Left ventricle myocardium inferior (tissue), 1 donor: Measurements from ENCODE around the gene PHYKPL. TPM values are rescaled to one million over a fixed set of nuclear protein-coding genes. Genes with fewer than 3 reads are reported as not detected.

Experiments used
- DNase-seq: peaks from one replicate; pipeline ENCODE4 v3.0.0-alpha.2; 2020
- H3K27ac ChIP-seq: fragments of 200-600 bp; replicated peaks from 2 replicates; pipeline ENCODE4 v1.8.0; 2021
- H3K27me3 ChIP-seq: fragments of 200-600 bp; 2 replicates; pipeline ENCODE4 v1.8.0; 2021; ENCODE audit warnings: low read depth
- H3K36me3 ChIP-seq: fragments of 200-600 bp; 2 replicates; pipeline ENCODE4 v1.8.0; 2021
- H3K4me1 ChIP-seq: fragments of 200-600 bp; 2 replicates; pipeline ENCODE4 v1.8.0; 2021
- H3K4me3 ChIP-seq: fragments of 200-600 bp; 2 replicates; pipeline ENCODE4 v1.8.0; 2021; ENCODE audit warnings: mild to moderate bottlenecking, moderate library complexity
- H3K9me3 ChIP-seq: fragments of 200-600 bp; replicated peaks from 2 replicates; pipeline ENCODE4 v1.8.0; 2021
- CTCF ChIP-seq: fragments of 200-600 bp; IDR thresholded peaks from 2 replicates; pipeline ENCODE4 v1.8.0; 2021; ENCODE audit warnings: antibody characterized with exemption, mild to moderate bottlenecking, borderline replicate concordance
- intact Hi-C: fragments of 100-400 bp; cut with micrococcal nuclease; formaldehyde crosslinking; loops from one replicate; pipeline ENCODE4 v1.11.0; 2022
- total RNA-seq: library from RNA; stranded (reverse); fragmentation: NEBNext Ultra II Directional; extraction: Animal tissue kit (Norgen Biotek cat#: 25700); gene quantifications from one replicate; pipeline ENCODE4 v1.2.1, GENCODE V29; 2021
- donor health status: DM: no; HTN: yes; CAD: no; lungs with severe emphysema.

Gene PHYKPL
- total RNA-seq, 1 donor from 2014 or later, result 34.0 TPM

- H3K36me3 ChIP-seq, result peaks cover 78% of the 10 kb centered on the region
- peaks cover 4% of the 10 kb centered on the region for H3K9me3 ChIP-seq
- no peak for TF ChIP-seq CTCF
- H3K27me3 ChIP-seq, result no peaks in the 10 kb centered on the region
- no peak overlapping the region for H3K27ac ChIP-seq
- no peak for DNase-seq
- intact Hi-C loops, result no loop called here
- peaks cover 8% of the 10 kb centered on the region for H3K4me1 ChIP-seq
- no peak overlapping the region for H3K4me3 ChIP-seq
Measured at GRCh38 chr5:178223828-178224335, 8.7 kb downstream of the PHYKPL start.

- H3K4me1 ChIP-seq, result peaks cover 8% of the 10 kb centered on the region
- H3K27ac ChIP-seq, result no peak overlapping the region
- peaks cover 4% of the 10 kb centered on the region for H3K9me3 ChIP-seq
- intact Hi-C loops, result no loop called here
- TF ChIP-seq CTCF, result no peak
- DNase-seq, result peak; percentile 6
- H3K27me3 ChIP-seq, result no peaks in the 10 kb centered on the region
- H3K36me3 ChIP-seq, result peaks cover 76% of the 10 kb centered on the region
- no peak overlapping the region for H3K4me3 ChIP-seq
Measured at GRCh38 chr5:178223196-178223773, 9.3 kb downstream of the PHYKPL start.

- no peak for TF ChIP-seq CTCF
- intact Hi-C loops, result no loop called here
- H3K4me3 ChIP-seq, result no peak overlapping the region
- peak; percentile 9 for DNase-seq
- no peak overlapping the region for H3K27ac ChIP-seq
- H3K36me3 ChIP-seq, result peaks cover 72% of the 10 kb centered on the region
- H3K9me3 ChIP-seq, result peaks cover 3% of the 10 kb centered on the region
- no peaks in the 10 kb centered on the region for H3K27me3 ChIP-seq
- peaks cover 8% of the 10 kb centered on the region for H3K4me1 ChIP-seq
Measured at GRCh38 chr5:178222292-178222691, 10.3 kb downstream of the PHYKPL start.

- TF ChIP-seq CTCF, result no peak
- no peaks in the 10 kb centered on the region for H3K27me3 ChIP-seq
- intact Hi-C loops, result no loop called here
- H3K36me3 ChIP-seq, result peaks cover 72% of the 10 kb centered on the region
- peaks cover 8% of the 10 kb centered on the region for H3K4me1 ChIP-seq
- no peak overlapping the region for H3K27ac ChIP-seq
- DNase-seq, result peak; percentile 7
- H3K9me3 ChIP-seq, result no peaks in the 10 kb centered on the region
- no peak overlapping the region for H3K4me3 ChIP-seq
Measured at GRCh38 chr5:178221853-178222252, 10.7 kb downstream of the PHYKPL start.

- Histone ChIP-seq H3K4me1 (peaks cover 8% of the 10 kb centered on the region), H3K27ac (no peak overlapping the region), H3K4me3 (no peak overlapping the region), H3K9me3 (no peaks in the 10 kb centered on the region), H3K27me3 (no peaks in the 10 kb centered on the region), H3K36me3 (peaks cover 74% of the 10 kb centered on the region)
- intact Hi-C loops, result no loop called here
- no peak for DNase-seq
- TF ChIP-seq CTCF, result no peak
Measured at GRCh38 chr5:178221282-178221681, 11.3 kb downstream of the PHYKPL start.
